Chondrocyte (in vitro differentiated cells): ENCODE results near the gene PYGO1. TPM values are rescaled to one million over a fixed set of nuclear protein-coding genes. Genes with fewer than 3 reads are reported as not detected.
"Not testable (repeated sequence)": the region's sequence is repeated elsewhere in the genome, so short reads cannot be mapped to it uniquely, and the experiment has no call there.

Source experiments
- DNase-seq: peaks from one replicate; pipeline ENCODE4 v3.0.0; 2021; ENCODE audit warnings: mixed read lengths, low spot score
- H3K27ac Mint-ChIP-seq: one replicate; pipeline ENCODE4 v1.8.0; 2021; ENCODE audit warnings: mild to moderate bottlenecking, moderate library complexity, mixed read lengths; ENCODE audit not compliant: unreplicated experiment
- H3K27me3 Mint-ChIP-seq: 2 replicates; pipeline ENCODE4 v1.8.0; 2021; ENCODE audit warnings: low read depth, mixed read lengths
- H3K36me3 Mint-ChIP-seq: 2 replicates; pipeline ENCODE4 v1.8.0; 2021; ENCODE audit warnings: low read depth, mixed read lengths
- H3K4me1 Mint-ChIP-seq: 2 replicates; pipeline ENCODE4 v1.8.0; 2021; ENCODE audit warnings: low read depth, mild to moderate bottlenecking, mixed read lengths
- H3K4me3 Mint-ChIP-seq: one replicate; pipeline ENCODE4 v1.8.0; 2021; ENCODE audit warnings: mild to moderate bottlenecking, moderate library complexity, mixed read lengths; ENCODE audit not compliant: unreplicated experiment
- H3K9me3 Mint-ChIP-seq: 2 replicates; pipeline ENCODE4 v1.8.0; 2021; ENCODE audit warnings: low read depth, mixed read lengths
- total RNA-seq: library from RNA; stranded (reverse); gene quantifications from 3 replicates; pipeline ENCODE4 v1.2.1, GENCODE V29; 2021
- TF ChIP-seq, protein P1 (sequence below): fragments of 200-600 bp; sonication (generic); IDR thresholded peaks from 2 replicates; pipeline ENCODE4 v1.5.0; 2021; ENCODE audit warnings: antibody characterized with exemption, mild to moderate bottlenecking, moderate library complexity

PYGO1 gene
- total RNA-seq, 1 donor from 2014 or later = 20.5 TPM

DNA sequence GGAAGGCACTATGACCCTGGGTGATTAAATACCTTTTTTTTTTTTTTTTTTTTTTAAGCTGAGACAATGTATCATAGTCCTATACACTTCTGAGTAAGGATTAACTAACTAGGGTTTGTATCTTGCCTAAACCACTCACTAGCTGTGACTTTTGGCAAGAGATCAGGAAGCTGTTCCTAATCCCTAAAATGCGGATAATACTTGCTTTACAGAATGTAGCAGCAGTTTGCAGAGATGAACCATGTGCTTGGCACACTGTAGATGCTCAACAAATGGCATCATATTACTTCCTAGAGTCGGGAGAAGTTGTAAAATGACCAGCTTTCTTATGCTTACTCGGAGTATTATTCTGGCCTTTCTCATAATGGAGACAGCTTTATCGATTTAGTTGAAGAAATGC lies 25.6 kb upstream of the PYGO1 start:
- Mint-ChIP-seq H3K36me3 (no peaks in the 10 kb centered on the region), H3K27me3 (no peaks in the 10 kb centered on the region), H3K9me3 (peaks cover 2% of the 10 kb centered on the region), H3K4me3 (no peak overlapping the region), H3K27ac (no peak overlapping the region), H3K4me1 (no peaks in the 10 kb centered on the region)
- DNase-seq = no peak
- TF ChIP-seq, protein P1, sequence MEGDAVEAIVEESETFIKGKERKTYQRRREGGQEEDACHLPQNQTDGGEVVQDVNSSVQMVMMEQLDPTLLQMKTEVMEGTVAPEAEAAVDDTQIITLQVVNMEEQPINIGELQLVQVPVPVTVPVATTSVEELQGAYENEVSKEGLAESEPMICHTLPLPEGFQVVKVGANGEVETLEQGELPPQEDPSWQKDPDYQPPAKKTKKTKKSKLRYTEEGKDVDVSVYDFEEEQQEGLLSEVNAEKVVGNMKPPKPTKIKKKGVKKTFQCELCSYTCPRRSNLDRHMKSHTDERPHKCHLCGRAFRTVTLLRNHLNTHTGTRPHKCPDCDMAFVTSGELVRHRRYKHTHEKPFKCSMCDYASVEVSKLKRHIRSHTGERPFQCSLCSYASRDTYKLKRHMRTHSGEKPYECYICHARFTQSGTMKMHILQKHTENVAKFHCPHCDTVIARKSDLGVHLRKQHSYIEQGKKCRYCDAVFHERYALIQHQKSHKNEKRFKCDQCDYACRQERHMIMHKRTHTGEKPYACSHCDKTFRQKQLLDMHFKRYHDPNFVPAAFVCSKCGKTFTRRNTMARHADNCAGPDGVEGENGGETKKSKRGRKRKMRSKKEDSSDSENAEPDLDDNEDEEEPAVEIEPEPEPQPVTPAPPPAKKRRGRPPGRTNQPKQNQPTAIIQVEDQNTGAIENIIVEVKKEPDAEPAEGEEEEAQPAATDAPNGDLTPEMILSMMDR = no peak

DNA sequence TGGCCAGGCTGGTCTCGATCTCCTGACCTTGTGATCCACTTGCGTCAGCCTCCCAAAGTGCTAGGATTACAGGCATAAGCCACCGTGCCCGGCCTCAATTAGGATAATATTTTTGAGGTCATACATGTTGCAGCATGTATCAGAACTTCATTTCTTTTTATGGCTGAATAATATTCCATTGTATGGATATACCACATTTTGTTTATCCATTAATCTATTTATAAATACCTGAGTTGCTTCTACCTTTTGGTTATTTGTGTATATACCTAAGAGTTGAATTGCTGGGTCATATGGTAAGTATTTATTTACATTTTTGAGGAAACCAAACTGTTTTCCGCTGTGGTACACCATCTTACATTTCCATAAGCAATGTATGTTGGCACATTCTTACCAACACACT lies 18.1 kb upstream of the PYGO1 start:
- no peak overlapping the region for H3K4me3 Mint-ChIP-seq
- DNase-seq = no peak
- no peak overlapping the region for H3K27ac Mint-ChIP-seq
- TF ChIP-seq, protein P1 = no peak
- H3K4me1 Mint-ChIP-seq = no peaks in the 10 kb centered on the region
- no peaks in the 10 kb centered on the region for H3K27me3 Mint-ChIP-seq
- H3K9me3 Mint-ChIP-seq = peaks cover 27% of the 10 kb centered on the region
- H3K36me3 Mint-ChIP-seq = peaks cover 12% of the 10 kb centered on the region

DNA sequence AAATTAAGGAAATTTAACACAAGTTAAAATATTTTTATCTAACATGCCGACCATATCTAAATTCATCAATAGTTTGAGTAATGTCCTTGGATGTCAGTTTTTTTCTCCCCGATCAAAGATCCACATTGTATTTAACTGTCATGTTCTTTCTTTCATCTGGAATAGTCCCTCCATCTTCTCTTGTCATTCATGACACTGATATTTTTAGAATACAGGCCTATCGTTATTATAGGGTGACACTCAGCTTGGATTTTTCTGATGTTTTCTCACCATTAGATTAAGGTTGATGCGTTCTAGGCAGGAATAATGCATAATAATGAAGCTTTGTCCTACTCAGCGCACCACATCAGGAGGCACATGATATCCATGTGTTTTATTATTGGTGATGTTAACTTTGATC lies 13.2 kb upstream of the PYGO1 start:
- TF ChIP-seq, protein P1 = no peak
- H3K36me3 Mint-ChIP-seq = peaks cover 6% of the 10 kb centered on the region
- H3K27me3 Mint-ChIP-seq = no peaks in the 10 kb centered on the region
- no peak overlapping the region for H3K27ac Mint-ChIP-seq
- H3K9me3 Mint-ChIP-seq = peaks cover 9% of the 10 kb centered on the region
- H3K4me1 Mint-ChIP-seq = no peaks in the 10 kb centered on the region
- no peak for DNase-seq
- H3K4me3 Mint-ChIP-seq = no peak overlapping the region

DNA sequence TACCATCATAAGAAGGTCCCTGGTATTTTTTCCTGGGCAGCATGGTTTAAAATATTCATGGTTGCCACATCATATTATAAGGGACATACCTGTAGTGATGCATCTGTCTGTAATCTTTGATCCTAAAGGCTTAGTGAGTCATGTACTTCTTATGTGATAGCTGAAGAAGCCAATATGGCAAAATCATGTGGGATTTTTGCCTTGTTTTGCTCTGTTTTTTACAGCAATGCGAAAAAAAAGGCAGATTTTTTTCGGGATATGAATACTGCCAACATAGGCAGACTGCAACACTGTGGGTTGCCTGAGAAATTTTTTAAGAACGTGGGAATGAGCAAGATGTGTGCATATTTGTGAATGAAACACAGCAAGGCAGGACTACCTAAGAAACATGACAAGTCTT lies 11.3 kb upstream of the PYGO1 start:
- Mint-ChIP-seq H3K27ac (no peak overlapping the region), H3K27me3 (no peaks in the 10 kb centered on the region), H3K4me1 (no peaks in the 10 kb centered on the region), H3K9me3 (no peaks in the 10 kb centered on the region), H3K36me3 (no peaks in the 10 kb centered on the region), H3K4me3 (no peak overlapping the region)
- DNase-seq = no peak
- TF ChIP-seq, protein P1 = no peak

DNA sequence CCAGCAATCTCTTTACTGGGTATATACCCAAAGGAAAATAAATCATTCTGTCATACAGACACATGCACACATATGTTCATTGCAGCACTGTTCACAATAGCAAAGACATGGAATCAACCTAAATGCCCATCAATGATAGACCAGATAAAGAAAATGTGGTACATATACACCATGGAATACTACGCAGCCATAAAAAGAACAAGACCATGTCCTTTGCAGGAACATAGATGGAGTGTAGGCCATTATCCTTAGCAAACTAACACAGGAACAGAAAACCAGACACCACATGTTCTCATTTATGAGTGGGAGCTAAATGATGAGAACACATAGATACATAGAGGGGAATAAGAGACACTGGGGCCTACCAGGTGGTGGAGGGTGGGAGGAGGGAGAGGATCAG lies 4.9 kb upstream of the PYGO1 start:
- not testable (repeated sequence) for H3K4me3 Mint-ChIP-seq, DNase-seq, H3K9me3 Mint-ChIP-seq, H3K4me1 Mint-ChIP-seq, H3K27me3 Mint-ChIP-seq, H3K27ac Mint-ChIP-seq, H3K36me3 Mint-ChIP-seq

DNA sequence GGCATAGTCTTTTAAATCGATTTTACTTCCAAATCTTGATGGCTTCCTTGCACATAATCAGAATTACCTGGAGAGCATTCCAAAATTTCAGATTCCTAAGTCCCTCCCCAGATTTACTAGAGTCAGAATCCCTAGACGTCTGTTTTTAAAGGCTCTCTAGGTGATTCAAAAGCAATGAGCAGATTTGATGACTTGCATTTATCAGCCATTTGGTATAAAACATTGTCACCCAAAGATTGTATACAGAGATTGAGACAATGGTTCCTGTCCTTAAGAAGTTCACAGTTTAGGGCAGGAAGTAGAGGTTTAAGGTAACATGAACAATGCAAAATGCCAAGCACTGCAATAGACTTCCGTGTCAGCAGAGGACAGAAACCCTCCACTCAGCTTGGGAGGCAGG lies 2.6 kb upstream of the PYGO1 start:
- Mint-ChIP-seq H3K4me3 (no peak overlapping the region), H3K27ac (no peak overlapping the region), H3K9me3 (no peaks in the 10 kb centered on the region), H3K4me1 (peaks cover 5% of the 10 kb centered on the region), H3K36me3 (no peaks in the 10 kb centered on the region), H3K27me3 (no peaks in the 10 kb centered on the region)
- no peak for DNase-seq
- TF ChIP-seq, protein P1 = no peak
